Uterus (tissue), 2 donors: ENCODE data around the gene ATG13.

ENCODE experiments used
- POLR2A ChIP-seq, 2 donors: fragments of 450-650 bp; IDR thresholded peaks; one replicate each; pipeline ENCODE4 v1.6.1; 2016; ENCODE audit warnings: antibody characterized with exemption in 2 of 2, mild to moderate bottlenecking in 1 of 2, moderate library complexity in 1 of 2
- TF ChIP-seq, protein P1 (sequence below), 4 experiments: fragments of 200-600 bp in 2 of 4; fragments of 450-650 bp in 2 of 4; sonication (generic) in 2 of 4; IDR thresholded peaks; one replicate each; pipeline ENCODE4 v1.5.1; 2016 to 2019; ENCODE audit warnings: antibody characterized with exemption in 4 of 4, mild to moderate bottlenecking in 2 of 4, moderate library complexity in 1 of 4

DNA sequence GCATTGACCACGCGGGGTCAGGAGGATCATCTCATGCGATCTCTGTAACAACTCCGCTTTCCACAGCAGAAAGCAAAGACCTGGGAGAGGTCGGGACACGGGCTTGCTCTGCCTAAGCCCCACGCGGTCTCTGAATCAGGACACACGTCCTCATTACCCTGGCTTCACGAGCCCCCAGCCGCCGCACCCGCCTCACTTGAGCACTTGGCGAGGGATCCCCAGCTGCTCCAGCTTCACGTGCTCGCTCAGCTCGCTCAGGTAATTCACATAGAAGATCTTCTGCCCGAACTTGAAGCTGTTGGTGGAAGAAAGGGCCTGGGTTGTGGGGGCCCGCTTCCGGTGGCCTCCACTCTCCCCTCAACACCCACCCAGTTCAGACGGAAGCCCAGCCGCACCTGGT, 63.5 kb downstream of the ATG13 start:
- TF ChIP-seq, protein P1, sequence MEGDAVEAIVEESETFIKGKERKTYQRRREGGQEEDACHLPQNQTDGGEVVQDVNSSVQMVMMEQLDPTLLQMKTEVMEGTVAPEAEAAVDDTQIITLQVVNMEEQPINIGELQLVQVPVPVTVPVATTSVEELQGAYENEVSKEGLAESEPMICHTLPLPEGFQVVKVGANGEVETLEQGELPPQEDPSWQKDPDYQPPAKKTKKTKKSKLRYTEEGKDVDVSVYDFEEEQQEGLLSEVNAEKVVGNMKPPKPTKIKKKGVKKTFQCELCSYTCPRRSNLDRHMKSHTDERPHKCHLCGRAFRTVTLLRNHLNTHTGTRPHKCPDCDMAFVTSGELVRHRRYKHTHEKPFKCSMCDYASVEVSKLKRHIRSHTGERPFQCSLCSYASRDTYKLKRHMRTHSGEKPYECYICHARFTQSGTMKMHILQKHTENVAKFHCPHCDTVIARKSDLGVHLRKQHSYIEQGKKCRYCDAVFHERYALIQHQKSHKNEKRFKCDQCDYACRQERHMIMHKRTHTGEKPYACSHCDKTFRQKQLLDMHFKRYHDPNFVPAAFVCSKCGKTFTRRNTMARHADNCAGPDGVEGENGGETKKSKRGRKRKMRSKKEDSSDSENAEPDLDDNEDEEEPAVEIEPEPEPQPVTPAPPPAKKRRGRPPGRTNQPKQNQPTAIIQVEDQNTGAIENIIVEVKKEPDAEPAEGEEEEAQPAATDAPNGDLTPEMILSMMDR (IDR thresholded peaks at IDR 0.05), result no peak
- no peak for TF ChIP-seq POLR2A (IDR thresholded peaks at IDR 0.05)
